ENCODE data around the gene VARS1. TPM values are rescaled to one million over a fixed set of nuclear protein-coding genes. Genes with fewer than 3 reads are reported as not detected.

The VARS1 gene
- total and polyA plus RNA-seq, 2 of the 8 experiments (the other 6 are each of a cell fraction or from before 2014, with no cell fraction given), result 53.5 to 162 TPM

GRCh38 chr6:31781244-31782125 is 14.1 kb downstream of the VARS1 start (continued):
- no peak for TF ChIP-seq CHD7 (IDR thresholded peaks at IDR 0.05; ENCODE audit: insufficient replicate concordance, low read length)
- no peak for TF ChIP-seq TAF7 (optimal IDR thresholded peaks at IDR 0.05; ENCODE audit: borderline replicate concordance, low read depth, low read length)
- TF ChIP-seq JUND (IDR thresholded peaks at IDR 0.05; ENCODE audit: low read length), result no peak
- TF ChIP-seq SRF (IDR thresholded peaks at IDR 0.05; ENCODE audit: low read depth, low read length), result no peak
- no peak for TF ChIP-seq GTF2F1 (IDR thresholded peaks at IDR 0.05; ENCODE audit: borderline replicate concordance, low read depth, low read length)
- no peak for TF ChIP-seq SUZ12 (IDR thresholded peaks at IDR 0.05; ENCODE audit: low read length)
- TF ChIP-seq CHD2 (IDR thresholded peaks at IDR 0.05; ENCODE audit: low read length), result no peak
- no peak for TF ChIP-seq NRF1 (IDR thresholded peaks at IDR 0.05; ENCODE audit: low read depth, low read length)
- no peak for TF ChIP-seq PHF8 (conservative IDR thresholded peaks at IDR 0.05; ENCODE audit: low read depth, low read length)
- TF ChIP-seq POU5F1 (IDR thresholded peaks at IDR 0.05; ENCODE audit: low read depth, low read length), result no peak
- TF ChIP-seq SP4 (IDR thresholded peaks at IDR 0.05; ENCODE audit: low read length), result no peak
